GM12872 (cell line): ENCODE results near the gene GNG7.

Experiments used
- TF ChIP-seq, protein P1 (sequence below): IDR thresholded peaks from 3 replicates; pipeline ENCODE4 v1.5.1; 2011; ENCODE audit warnings: low read depth, mild to moderate bottlenecking, low read length, moderate library complexity; ENCODE audit not compliant: insufficient read depth

GNG7 gene

DNA sequence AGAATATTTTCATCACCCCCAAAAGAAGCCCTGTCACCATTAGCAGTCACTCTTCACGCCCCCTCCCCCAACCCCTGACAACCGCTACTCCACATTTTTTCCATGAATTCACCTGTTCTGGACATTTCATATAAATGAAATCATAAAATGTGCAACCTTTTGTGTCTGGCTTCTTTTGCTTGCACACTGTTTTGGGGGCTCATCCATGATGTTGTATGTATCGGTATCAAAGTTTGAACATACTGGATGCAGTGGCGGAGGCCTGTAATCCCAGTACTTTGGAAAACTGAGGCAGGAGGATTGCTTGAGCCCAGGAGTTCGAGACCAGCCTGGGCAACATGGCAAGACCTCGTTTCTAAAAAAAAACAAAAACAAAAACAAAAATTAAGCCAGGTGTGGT is 219.4 kb downstream of the GNG7 start:
- TF ChIP-seq, protein P1, sequence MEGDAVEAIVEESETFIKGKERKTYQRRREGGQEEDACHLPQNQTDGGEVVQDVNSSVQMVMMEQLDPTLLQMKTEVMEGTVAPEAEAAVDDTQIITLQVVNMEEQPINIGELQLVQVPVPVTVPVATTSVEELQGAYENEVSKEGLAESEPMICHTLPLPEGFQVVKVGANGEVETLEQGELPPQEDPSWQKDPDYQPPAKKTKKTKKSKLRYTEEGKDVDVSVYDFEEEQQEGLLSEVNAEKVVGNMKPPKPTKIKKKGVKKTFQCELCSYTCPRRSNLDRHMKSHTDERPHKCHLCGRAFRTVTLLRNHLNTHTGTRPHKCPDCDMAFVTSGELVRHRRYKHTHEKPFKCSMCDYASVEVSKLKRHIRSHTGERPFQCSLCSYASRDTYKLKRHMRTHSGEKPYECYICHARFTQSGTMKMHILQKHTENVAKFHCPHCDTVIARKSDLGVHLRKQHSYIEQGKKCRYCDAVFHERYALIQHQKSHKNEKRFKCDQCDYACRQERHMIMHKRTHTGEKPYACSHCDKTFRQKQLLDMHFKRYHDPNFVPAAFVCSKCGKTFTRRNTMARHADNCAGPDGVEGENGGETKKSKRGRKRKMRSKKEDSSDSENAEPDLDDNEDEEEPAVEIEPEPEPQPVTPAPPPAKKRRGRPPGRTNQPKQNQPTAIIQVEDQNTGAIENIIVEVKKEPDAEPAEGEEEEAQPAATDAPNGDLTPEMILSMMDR = no peak

GRCh38 chr19:2482354-2483038 is 220.0 kb downstream of the GNG7 start:
- TF ChIP-seq, protein P1 = no peak

GRCh38 chr19:2481466-2481865 is 221.0 kb downstream of the GNG7 start:
- TF ChIP-seq, protein P1 = no peak

DNA sequence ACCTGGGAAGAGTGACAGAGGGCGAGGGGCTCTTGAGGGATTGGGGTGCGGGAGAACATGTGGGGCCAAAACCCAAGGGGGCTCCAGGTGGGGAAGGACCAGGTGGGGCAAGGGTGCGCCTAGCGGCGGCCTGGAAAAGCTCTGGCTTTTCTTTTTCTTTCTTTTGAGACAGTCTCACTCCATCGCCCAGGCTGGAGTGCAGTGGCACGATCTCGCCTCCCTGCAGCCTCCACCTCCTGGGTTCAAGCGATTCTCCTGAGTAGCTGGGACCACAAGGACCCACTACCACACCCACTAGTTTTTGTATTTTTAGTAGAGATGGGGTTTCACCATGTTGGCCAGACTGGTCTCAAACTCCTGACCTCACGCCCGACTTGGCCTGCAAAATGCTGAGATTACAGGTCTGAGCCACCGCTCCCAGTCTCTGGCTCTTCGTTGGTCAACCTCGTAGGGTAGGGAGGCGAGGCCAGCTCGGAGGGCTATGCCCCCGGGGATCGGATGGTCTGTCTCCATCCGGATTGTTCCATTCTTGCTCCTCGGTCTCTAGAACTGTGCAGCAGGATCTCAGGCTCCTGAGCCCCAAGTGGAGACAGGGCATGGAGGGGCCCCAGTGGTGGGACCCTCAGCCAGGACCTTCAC is 222.8 kb downstream of the GNG7 start:
- TF ChIP-seq, protein P1 = peak; percentile 81

GRCh38 chr19:2478756-2479555 is 223.5 kb downstream of the GNG7 start:
- TF ChIP-seq, protein P1 = no peak

DNA sequence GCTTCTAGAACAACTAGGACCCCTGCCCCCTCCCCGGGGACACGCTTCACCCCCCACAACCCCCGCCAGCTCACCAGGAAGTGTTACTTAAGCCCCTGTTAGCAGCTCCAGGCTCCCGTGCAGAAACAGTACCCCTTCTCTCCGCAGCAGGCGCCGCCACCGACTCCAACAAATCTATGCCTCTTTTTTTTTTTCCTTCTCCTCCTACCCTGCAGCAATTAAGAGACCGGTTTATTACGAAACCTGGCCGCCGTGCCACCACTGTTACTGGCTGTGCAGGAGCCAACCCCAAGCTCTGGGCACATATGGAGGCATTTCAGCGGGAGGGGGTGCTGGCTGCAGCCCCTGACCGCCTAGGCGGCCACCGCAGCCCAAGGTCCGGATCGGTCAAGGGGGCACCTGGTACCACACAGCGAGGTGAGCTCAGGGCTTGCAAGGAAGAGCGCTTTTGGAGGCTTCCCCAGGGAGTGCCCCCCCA is 224.2 kb downstream of the GNG7 start:
- TF ChIP-seq, protein P1 = peak; percentile 11; the same call in 1 of the 3 replicates

DNA sequence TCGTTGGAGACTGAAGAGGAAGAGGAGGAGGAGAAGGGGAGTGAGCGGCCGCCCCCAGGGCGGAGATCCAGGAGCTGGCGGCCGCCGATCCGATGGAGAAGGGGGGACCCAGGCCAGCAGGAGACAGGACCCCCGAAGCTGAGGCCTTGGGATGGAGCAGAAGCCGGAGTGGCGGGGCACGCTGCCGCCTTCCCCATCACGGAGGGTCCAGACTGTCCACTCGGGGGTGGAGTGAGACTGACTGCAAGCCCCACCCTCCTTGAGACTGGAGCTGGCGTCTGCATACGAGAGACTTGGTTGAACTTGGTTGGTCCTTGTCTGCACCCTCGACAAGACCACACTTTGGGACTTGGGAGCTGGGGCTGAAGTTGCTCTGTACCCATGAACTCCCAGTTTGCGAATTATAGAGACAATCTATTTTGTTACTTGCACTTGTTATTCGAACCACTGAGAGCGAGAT is 224.7 kb downstream of the GNG7 start:
- TF ChIP-seq, protein P1 = no peak
